ENCODE results near the gene CPNE2.

The CPNE2 gene

GRCh38 chr16:57143149-57143921 is 51.0 kb downstream of the CPNE2 start:
- DNase-seq: peak in 54 of 56 donors; percentile 27 to 96 (median 87)

- no peak for DNase-seq
Observed at GRCh38 chr16:57144027-57144426, 51.6 kb downstream of the CPNE2 start.

- DNase-seq: no peak
Observed at GRCh38 chr16:57145046-57146021, 53.0 kb downstream of the CPNE2 start.

DNA sequence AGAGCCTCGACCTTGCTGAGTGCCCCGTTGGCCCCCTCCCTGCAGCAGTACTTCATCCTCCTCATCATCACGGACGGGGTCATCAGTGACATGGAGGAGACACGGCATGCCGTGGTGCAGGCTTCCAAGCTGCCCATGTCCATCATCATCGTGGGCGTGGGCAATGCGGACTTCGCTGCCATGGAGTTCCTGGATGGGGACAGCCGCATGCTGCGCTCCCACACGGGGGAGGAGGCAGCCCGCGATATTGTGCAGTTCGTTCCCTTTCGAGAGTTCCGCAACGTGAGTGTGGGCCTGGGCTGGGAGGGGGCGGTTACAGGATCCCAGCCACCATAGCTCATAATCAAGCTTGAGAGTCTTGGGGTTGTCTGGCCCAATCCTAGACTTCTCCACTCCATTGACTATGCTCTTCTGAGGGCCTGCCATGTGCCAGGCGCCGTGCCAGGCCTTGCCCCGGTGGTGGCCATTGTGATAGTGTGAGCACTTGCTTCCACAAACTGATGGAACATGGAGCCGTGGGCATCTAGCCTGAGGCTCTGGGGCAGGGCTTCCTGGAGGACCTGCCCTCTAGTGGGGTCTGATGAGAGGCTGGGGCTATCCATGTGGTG is 53.8 kb downstream of the CPNE2 start:
- peak in 2 of 56 donors; percentile 31 to 39 for DNase-seq

DNA sequence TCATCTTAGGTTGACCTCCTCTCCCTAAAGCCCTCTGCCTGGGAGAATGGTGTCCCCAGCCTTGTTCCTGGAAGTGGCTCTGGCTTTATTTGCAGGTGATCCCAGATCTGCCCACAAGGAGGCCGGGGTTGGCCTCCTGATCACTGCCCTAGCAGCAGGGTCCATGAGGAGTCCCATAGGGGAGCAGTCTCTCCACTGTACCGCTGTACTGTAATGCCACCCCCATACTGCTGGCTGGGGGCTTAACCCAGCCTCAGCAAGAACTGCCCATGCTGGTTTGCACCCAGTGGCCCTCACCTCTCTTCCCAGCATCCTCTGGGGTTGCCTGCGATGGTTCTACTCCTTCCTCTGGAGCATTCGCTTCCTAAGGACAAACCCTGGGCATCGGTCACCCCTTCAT is 54.4 kb downstream of the CPNE2 start:
- DNase-seq: no peak

DNA sequence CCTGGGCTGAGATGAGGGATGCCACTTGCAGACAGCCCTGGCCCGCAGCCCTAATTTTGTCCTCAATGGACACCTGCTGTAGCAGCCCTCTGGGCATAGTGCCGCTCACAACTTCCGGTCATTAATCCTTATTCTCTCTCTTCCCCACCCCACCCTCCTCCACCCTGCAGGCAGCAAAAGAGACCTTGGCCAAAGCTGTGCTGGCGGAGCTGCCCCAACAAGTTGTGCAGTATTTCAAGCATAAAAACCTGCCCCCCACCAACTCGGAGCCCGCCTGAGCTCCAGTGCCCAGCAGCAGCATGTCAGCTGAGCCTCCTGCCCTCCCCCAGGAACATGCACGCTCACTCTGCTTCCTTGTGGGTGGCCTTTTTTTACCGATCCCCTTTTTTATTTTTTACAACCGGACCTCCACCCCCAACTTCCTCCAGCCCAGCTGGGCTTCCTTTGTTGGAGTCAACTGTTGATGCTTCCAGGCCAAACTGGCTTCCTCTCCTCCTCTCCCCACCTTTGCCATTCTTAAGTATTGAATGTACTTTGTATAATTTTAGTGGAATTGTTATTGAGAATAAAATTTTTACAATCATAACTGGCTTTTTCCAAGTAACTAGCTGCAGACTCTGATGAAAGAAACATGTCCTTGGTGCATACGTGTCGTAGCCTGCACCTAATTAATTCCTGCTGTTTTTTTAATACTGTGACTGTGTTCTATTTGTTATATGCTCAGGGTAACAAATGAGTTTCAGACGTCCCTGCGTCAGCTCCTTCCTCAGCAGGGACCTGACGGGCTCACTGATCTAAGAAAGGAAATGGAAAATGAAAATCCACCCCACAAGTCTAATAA is 55.2 kb downstream of the CPNE2 start:
- DNase-seq: peak in 12 of 56 donors; percentile 19 to 66 (median 44)

- DNase-seq: no peak
Observed at GRCh38 chr16:57148481-57148880, 56.1 kb downstream of the CPNE2 start.

- no peak for DNase-seq
Observed at GRCh38 chr16:57149391-57149790, 57.0 kb downstream of the CPNE2 start.

DNA sequence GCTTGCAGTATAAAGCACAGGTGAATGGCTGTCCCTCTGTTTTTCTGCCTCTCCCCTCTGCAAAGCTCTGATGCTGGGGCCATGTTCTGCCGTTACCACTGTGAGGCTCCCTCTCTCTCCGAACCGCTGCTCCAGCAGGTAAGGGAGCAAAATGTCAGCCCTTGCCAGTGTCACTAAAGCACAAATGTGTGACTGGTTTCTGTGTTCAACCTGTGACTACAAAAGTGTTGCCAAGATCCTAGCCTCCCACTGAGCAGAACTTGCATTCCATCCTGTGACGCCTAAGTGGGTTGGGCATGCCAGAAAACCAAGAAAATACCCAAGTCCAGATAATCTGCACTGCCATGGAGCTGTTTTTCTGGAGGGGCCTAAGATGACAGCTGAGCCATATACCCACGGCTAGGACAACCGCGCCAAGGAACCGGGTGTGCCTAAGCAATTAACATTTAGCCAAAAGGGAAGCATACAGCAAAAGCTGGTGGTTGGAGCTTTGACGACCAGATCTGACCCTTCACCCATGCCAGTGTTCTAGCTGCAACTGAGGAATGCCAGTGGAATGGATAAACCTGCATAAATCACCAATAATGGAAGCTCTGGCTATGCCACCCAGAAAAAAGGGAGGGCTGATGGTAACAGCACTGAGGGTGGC is 58.4 kb downstream of the CPNE2 start:
- no peak for DNase-seq

DNA sequence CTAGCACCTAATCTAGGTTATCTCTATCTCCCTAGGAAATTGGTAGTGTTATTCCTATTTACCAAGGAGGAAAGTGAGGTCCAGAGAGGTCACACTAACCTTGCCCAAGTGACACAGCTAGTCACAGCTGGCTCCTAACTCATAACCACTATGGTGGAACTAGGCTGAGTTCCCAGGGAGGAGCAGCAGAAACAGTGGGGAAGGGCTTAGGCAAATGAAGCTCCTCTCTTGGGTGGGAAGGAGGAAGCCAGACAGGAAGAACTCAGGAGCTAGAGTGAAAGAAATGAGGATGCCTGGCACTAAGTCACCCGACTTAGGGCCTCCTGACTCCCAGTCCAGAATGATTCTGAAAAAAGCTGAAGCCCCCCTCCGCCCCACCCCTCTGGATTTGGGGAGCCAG is 59.0 kb downstream of the CPNE2 start:
- no peak for DNase-seq

- DNase-seq: peak in 8 of 56 donors; percentile 19 to 43 (median 32)
Observed at GRCh38 chr16:57152096-57153093, 60.0 kb downstream of the CPNE2 start.

GRCh38 chr16:57153841-57154240 is 61.5 kb downstream of the CPNE2 start:
- no peak for DNase-seq

GRCh38 chr16:57155702-57156350 is 63.4 kb downstream of the CPNE2 start:
- no peak for DNase-seq

- no peak for DNase-seq
Observed at GRCh38 chr16:57156351-57156703, 63.9 kb downstream of the CPNE2 start.

DNA sequence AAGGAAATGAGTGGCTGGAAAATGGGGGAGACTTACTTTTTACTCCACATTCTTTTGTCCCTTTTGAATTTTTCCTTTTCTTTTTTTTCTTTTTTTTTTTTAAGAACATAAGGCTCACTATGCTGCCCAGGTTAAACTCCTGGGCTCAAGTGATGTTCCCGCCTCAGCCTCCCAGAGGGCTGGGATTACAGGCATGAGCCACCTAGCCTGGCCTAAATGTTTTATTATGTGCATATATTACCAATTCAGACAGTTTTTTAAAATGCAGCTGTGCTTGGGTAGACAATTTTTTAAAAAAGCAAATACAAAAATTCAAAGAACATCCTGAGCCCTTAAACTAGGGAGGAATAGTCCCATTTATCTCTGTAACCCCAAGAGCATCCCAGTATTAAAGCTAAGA is 65.2 kb downstream of the CPNE2 start:
- no peak for DNase-seq

DNA sequence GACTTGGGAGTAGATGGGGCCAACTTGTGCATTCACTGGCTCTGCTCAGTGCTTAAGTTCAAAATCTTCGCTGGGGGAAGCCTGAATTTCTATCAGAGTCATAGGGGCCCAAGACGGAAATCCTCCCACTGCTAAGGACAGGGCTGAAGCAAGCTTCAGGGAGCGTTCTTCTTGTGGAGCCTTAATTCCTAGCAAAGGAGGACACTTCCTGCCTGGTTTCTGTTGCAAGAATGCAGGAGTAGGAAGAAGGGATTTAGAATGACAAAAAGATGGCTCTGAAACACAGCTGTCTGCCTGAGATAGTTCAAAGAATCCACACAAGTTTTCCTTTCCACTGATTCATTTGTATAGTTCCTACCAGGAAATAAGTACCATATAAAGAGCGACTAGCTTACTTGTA is 67.1 kb downstream of the CPNE2 start:
- DNase-seq: no peak

- no peak for DNase-seq
Observed at GRCh38 chr16:57163842-57164241, 71.5 kb downstream of the CPNE2 start.

- no peak for DNase-seq
Observed at GRCh38 chr16:57165483-57165882, 73.1 kb downstream of the CPNE2 start.

DNA sequence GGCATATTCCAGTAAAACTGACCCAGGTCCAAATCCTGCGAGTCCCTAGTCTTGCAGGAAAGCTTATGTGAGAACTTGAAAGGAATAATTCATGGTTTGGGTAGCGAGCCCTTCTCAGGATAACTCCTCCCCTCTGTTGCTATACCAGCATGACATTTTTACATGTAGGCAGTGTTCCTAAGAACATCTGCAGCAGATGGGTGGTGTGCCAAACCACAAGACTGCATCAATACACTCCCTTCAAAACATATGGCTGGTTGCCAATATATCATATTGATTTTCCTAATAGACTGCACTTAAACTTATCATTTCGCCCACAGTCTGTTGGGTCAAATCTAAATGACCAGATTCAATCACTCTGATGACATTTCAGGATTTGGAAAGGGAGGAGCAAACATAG is 73.6 kb downstream of the CPNE2 start:
- DNase-seq: no peak
